ENCODE results near the gene R3HDM2.
"Not testable (repeated sequence)": the region's sequence is repeated elsewhere in the genome, so short reads cannot be mapped to it uniquely, and the experiment has no call there.

The R3HDM2 gene

GRCh38 chr12:57401165-57401564 lies 29.7 kb downstream of the R3HDM2 start:
- no peaks in the 10 kb centered on the region for H3K4me1 ChIP-seq (ENCODE audit: insufficient read depth, low read length)
- H3K27ac ChIP-seq (ENCODE audit: low read length), result no peak overlapping the region
- no peak overlapping the region for H3K4me2 ChIP-seq (ENCODE audit: insufficient read depth, low read length)
- H2AFZ ChIP-seq (ENCODE audit: low read depth, low read length), result no peak overlapping the region
- H3K9me3 ChIP-seq (ENCODE audit: insufficient read depth, low read length, severe bottlenecking), result no peaks in the 10 kb centered on the region
- peaks cover 40% of the 10 kb centered on the region for H3K79me2 ChIP-seq (ENCODE audit: insufficient read depth, low read length)
- TF ChIP-seq EZH2 (IDR thresholded peaks at IDR 0.05; ENCODE audit: borderline replicate concordance, low read depth, low read length, severe bottlenecking) (no peak), CTCF (IDR thresholded peaks at IDR 0.05; ENCODE audit: borderline replicate concordance, extremely low read depth, low read length, poor library complexity, severe bottlenecking) (no peak)
- no peak overlapping the region for H3K9ac ChIP-seq (ENCODE audit: low read depth, low read length)
- no peak overlapping the region for H3K4me3 ChIP-seq (ENCODE audit: low read depth in 1 of 2, low read length in 2 of 2)
- H3K36me3 ChIP-seq (ENCODE audit: insufficient read depth, low read length), result no peaks in the 10 kb centered on the region
- no peaks in the 10 kb centered on the region for H4K20me1 ChIP-seq (ENCODE audit: insufficient read depth, low read length)
- H3K27me3 ChIP-seq (ENCODE audit: insufficient read depth, low read length, poor library complexity), result no peaks in the 10 kb centered on the region
- ATAC-seq (ENCODE audit: insufficient read depth, low read depth) (no peak), DNase-seq (no peak)

- not testable (repeated sequence) for ATAC-seq (ENCODE audit: insufficient read depth, low read depth); H3K4me3 ChIP-seq (ENCODE audit: low read depth in 1 of 2, low read length in 2 of 2); H2AFZ ChIP-seq (ENCODE audit: low read depth, low read length); H3K9ac ChIP-seq (ENCODE audit: low read depth, low read length); H3K36me3 ChIP-seq (ENCODE audit: insufficient read depth, low read length); H3K4me2 ChIP-seq (ENCODE audit: insufficient read depth, low read length); DNase-seq; H3K4me1 ChIP-seq (ENCODE audit: insufficient read depth, low read length); H4K20me1 ChIP-seq (ENCODE audit: insufficient read depth, low read length); H3K9me3 ChIP-seq (ENCODE audit: insufficient read depth, low read length, severe bottlenecking); H3K27ac ChIP-seq (ENCODE audit: low read length); H3K27me3 ChIP-seq (ENCODE audit: insufficient read depth, low read length, poor library complexity)
- H3K79me2 ChIP-seq (ENCODE audit: insufficient read depth, low read length), result peaks cover 34% of the 10 kb centered on the region
Measured at GRCh38 chr12:57399718-57400463, 31.0 kb downstream of the R3HDM2 start.

GRCh38 chr12:57397441-57397840 lies 33.4 kb downstream of the R3HDM2 start:
- Histone ChIP-seq H3K27ac (ENCODE audit: low read length) (no peak overlapping the region), H3K4me3 (ENCODE audit: low read depth in 1 of 2, low read length in 2 of 2) (no peak overlapping the region), H3K4me2 (ENCODE audit: insufficient read depth, low read length) (no peak overlapping the region), H2AFZ (ENCODE audit: low read depth, low read length) (no peak overlapping the region), H3K27me3 (ENCODE audit: insufficient read depth, low read length, poor library complexity) (no peaks in the 10 kb centered on the region), H3K36me3 (ENCODE audit: insufficient read depth, low read length) (peaks cover 7% of the 10 kb centered on the region; the same call in 1 of the 2 replicates), H4K20me1 (ENCODE audit: insufficient read depth, low read length) (no peaks in the 10 kb centered on the region), H3K9me3 (ENCODE audit: insufficient read depth, low read length, severe bottlenecking) (no peaks in the 10 kb centered on the region), H3K79me2 (ENCODE audit: insufficient read depth, low read length) (peaks cover 19% of the 10 kb centered on the region; the same call in 1 of the 2 replicates), H3K9ac (ENCODE audit: low read depth, low read length) (no peak overlapping the region), H3K4me1 (ENCODE audit: insufficient read depth, low read length) (no peaks in the 10 kb centered on the region)
- TF ChIP-seq CTCF (IDR thresholded peaks at IDR 0.05; ENCODE audit: borderline replicate concordance, extremely low read depth, low read length, poor library complexity, severe bottlenecking) (no peak), EZH2 (IDR thresholded peaks at IDR 0.05; ENCODE audit: borderline replicate concordance, low read depth, low read length, severe bottlenecking) (no peak)
- ATAC-seq (ENCODE audit: insufficient read depth, low read depth) (no peak), DNase-seq (no peak)

GRCh38 chr12:57395121-57395520 lies 35.7 kb downstream of the R3HDM2 start:
- Histone ChIP-seq H3K27me3 (ENCODE audit: insufficient read depth, low read length, poor library complexity) (no peaks in the 10 kb centered on the region), H2AFZ (ENCODE audit: low read depth, low read length) (no peak overlapping the region), H3K9me3 (ENCODE audit: insufficient read depth, low read length, severe bottlenecking) (no peaks in the 10 kb centered on the region), H3K4me3 (ENCODE audit: low read depth in 1 of 2, low read length in 2 of 2) (no peak overlapping the region), H3K4me2 (ENCODE audit: insufficient read depth, low read length) (no peak overlapping the region), H3K9ac (ENCODE audit: low read depth, low read length) (no peak overlapping the region), H3K4me1 (ENCODE audit: insufficient read depth, low read length) (no peaks in the 10 kb centered on the region), H3K27ac (ENCODE audit: low read length) (no peak overlapping the region), H3K36me3 (ENCODE audit: insufficient read depth, low read length) (peaks cover 13% of the 10 kb centered on the region), H3K79me2 (ENCODE audit: insufficient read depth, low read length) (peaks cover 9% of the 10 kb centered on the region; the same call in 1 of the 2 replicates), H4K20me1 (ENCODE audit: insufficient read depth, low read length) (no peaks in the 10 kb centered on the region)
- DNase-seq, result no peak
- TF ChIP-seq EZH2 (IDR thresholded peaks at IDR 0.05; ENCODE audit: borderline replicate concordance, low read depth, low read length, severe bottlenecking) (no peak), CTCF (IDR thresholded peaks at IDR 0.05; ENCODE audit: borderline replicate concordance, extremely low read depth, low read length, poor library complexity, severe bottlenecking) (no peak)
- ATAC-seq (ENCODE audit: insufficient read depth, low read depth), result no peak
